Gastroesophageal sphincter (tissue), 4 donors: ENCODE results near the gene IGFL2. TPM values are rescaled to one million over a fixed set of nuclear protein-coding genes. Genes with fewer than 3 reads are reported as not detected.
A peak's percentile ranks its signal among the peaks of the same experiment; 100 is the strongest.

Experiments
- ATAC-seq: fragments of 150-250 bp; one replicate; pipeline ENCODE4 v1.9.1; 2016; ENCODE audit warnings: mild to moderate bottlenecking, moderate library complexity
- H3K27ac ChIP-seq, 4 donors: fragments of 200-600 bp; sonication (generic) in 3 of 4; 1 replicate in 3 of 4; 2 replicates in 1 of 4; pipeline ENCODE4 v1.5.1; 2016 to 2019
- H3K27me3 ChIP-seq: fragments of 200-600 bp; sonication (generic); one replicate; pipeline ENCODE4 v1.5.1; 2019
- H3K36me3 ChIP-seq, 2 donors: fragments of 200-600 bp; sonication (generic); one replicate each; pipeline ENCODE4 v1.5.1; 2019; ENCODE audit warnings: control low read depth in 1 of 2
- H3K4me1 ChIP-seq, 3 donors: fragments of 200-600 bp; sonication (generic); 1 replicate in 2 of 3; 2 replicates in 1 of 3; pipeline ENCODE4 v1.5.1; 2016 to 2019; ENCODE audit warnings: control low read depth in 2 of 3
- H3K4me3 ChIP-seq, 2 donors: fragments of 200-600 bp; sonication (generic); one replicate each; pipeline ENCODE4 v1.5.1; 2019; ENCODE audit warnings: mild to moderate bottlenecking in 1 of 2, moderate library complexity in 1 of 2
- H3K9me3 ChIP-seq, 3 donors: fragments of 200-600 bp; sonication (generic); one replicate each; pipeline ENCODE4 v1.5.1; 2017 to 2019; ENCODE audit warnings: control low read depth in 2 of 3
- EP300 ChIP-seq: sonication (generic); formaldehyde crosslinking; IDR thresholded peaks from one replicate; pipeline ENCODE4 v1.6.1; 2017; ENCODE audit warnings: antibody characterized with exemption, mild to moderate bottlenecking
- POLR2A ChIP-seq, 2 donors: fragments of 450-650 bp; IDR thresholded peaks; one replicate each; pipeline ENCODE4 v1.6.1; 2017; ENCODE audit warnings: antibody characterized with exemption in 2 of 2, mild to moderate bottlenecking in 2 of 2, moderate library complexity in 1 of 2
- POLR2AphosphoS5 ChIP-seq: sonication (generic); formaldehyde crosslinking; IDR thresholded peaks from one replicate; pipeline ENCODE4 v1.6.1; 2017; ENCODE audit warnings: antibody characterized with exemption
- WGBS, 2 donors: methylation state at CpG; one replicate each; pipeline ENCODE4 v1.1.5; 2018; ENCODE audit warnings: low coverage in 1 of 2; 5-methylcytosine and 5-hydroxymethylcytosine counted together
- total RNA-seq, 4 donors: library from RNA; depleted of rRNA; stranded (reverse); fragments of >200 nt; gene quantifications; one replicate each; pipeline ENCODE4 v1.1.0, GENCODE V29; 2016
- TF ChIP-seq, protein P1 (sequence below), 4 experiments: fragments of 200-600 bp in 2 of 4; fragments of 450-650 bp in 2 of 4; sonication (generic) in 1 of 4; IDR thresholded peaks; one replicate each; pipeline ENCODE4 v1.5.1; 2017 to 2019; ENCODE audit warnings: antibody characterized with exemption in 4 of 4, mild to moderate bottlenecking in 2 of 4, moderate library complexity in 2 of 4

IGFL2 gene
- total RNA-seq, 4 donors from 2014 or later, result not detected

DNA sequence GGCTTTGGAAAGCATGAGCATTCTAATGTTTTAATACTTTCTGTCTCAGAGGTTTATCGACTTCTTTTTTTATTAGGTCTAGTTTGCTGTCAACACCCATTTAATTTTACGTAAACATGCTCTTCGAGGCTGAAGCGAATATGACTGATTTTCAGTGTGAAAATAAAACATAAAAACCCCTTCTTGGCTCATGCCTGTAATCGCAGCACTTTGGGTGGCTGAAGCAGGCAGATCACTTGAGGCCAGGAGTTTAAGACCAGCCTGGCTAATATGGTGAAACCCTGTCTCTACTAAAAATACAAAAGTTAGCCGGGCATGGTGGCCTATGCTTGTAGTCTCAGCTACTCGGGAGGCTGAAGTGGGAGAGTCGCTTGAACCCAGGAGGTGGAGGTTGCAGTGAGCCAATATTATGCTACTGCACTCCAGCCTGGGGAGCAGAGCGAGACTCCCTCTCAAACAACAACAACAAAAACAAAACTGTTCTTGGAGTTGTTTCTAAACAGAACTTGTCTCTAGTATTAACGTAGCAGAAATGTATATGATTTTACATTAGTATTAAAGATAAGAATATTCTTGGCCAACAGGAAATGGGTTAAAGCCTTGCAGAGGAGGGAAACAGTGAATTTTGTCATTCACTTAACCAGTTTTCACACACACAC, 16.4 kb upstream of the IGFL2 start:
- Histone ChIP-seq H3K4me1 (peaks cover 0 to 18% (median 5%) of the 10 kb centered on the region in 3 donors), H3K27ac (peak overlapping the region in 1 of 4 donors; percentile 83), H3K36me3 (no peaks in the 10 kb centered on the region), H3K9me3 (no peaks in the 10 kb centered on the region), H3K27me3 (no peaks in the 10 kb centered on the region), H3K4me3 (no peak overlapping the region)
- TF ChIP-seq EP300 (no peak), POLR2AphosphoS5 (no peak)
- TF ChIP-seq, protein P1, sequence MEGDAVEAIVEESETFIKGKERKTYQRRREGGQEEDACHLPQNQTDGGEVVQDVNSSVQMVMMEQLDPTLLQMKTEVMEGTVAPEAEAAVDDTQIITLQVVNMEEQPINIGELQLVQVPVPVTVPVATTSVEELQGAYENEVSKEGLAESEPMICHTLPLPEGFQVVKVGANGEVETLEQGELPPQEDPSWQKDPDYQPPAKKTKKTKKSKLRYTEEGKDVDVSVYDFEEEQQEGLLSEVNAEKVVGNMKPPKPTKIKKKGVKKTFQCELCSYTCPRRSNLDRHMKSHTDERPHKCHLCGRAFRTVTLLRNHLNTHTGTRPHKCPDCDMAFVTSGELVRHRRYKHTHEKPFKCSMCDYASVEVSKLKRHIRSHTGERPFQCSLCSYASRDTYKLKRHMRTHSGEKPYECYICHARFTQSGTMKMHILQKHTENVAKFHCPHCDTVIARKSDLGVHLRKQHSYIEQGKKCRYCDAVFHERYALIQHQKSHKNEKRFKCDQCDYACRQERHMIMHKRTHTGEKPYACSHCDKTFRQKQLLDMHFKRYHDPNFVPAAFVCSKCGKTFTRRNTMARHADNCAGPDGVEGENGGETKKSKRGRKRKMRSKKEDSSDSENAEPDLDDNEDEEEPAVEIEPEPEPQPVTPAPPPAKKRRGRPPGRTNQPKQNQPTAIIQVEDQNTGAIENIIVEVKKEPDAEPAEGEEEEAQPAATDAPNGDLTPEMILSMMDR (IDR thresholded peaks at IDR 0.05), result no peak
- 59 to 69% methylated on average over 4 to 9 of the region's 10 CpGs for WGBS, 2 donors
- ATAC-seq, result no peak

DNA sequence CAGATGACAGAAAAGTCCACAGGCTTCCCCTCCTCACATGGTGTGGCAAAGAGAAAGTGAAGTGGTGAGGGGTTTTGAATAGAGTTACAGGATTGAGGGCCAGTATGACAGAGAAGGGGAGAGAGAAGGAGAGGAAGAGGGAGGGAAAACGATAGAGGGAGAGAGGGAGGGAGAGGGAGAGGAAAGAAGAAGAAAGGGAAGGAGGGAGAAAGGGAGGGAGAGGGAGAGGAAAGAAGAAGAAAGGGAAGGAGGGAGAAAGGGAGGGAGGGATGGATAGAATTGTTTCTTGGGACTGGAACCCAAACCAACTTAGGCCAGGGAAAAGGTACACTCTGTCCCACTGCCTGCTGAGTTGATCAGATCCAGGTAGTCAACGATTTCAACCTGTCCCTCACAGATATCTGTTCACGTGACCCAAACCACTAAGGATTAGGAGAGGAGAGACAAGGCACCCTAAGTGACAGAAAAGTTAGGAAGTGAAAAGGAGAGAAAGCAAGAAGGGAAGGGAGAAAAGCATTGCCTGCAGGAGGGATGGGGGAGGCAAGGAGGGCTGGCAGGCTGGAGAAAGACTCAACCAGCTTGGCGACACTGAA, 15.4 kb upstream of the IGFL2 start:
- H3K9me3 ChIP-seq, result no peaks in the 10 kb centered on the region
- WGBS, 2 donors, result 77 to 87% methylated on average over 3 to 4 of the region's 4 CpGs
- ATAC-seq, result no peak
- no peaks in the 10 kb centered on the region for H3K36me3 ChIP-seq
- H3K27me3 ChIP-seq, result no peaks in the 10 kb centered on the region
- H3K27ac ChIP-seq, result peak overlapping the region in 3 of 4 donors; percentile 60 to 83 (median 77)
- TF ChIP-seq POLR2AphosphoS5 (no peak), EP300 (no peak), POLR2A (IDR thresholded peaks at IDR 0.05) (no peak)
- TF ChIP-seq, protein P1 (IDR thresholded peaks at IDR 0.05), result no peak
- peaks cover 0 to 18% (median 5%) of the 10 kb centered on the region in 3 donors for H3K4me1 ChIP-seq
- no peak overlapping the region for H3K4me3 ChIP-seq

DNA sequence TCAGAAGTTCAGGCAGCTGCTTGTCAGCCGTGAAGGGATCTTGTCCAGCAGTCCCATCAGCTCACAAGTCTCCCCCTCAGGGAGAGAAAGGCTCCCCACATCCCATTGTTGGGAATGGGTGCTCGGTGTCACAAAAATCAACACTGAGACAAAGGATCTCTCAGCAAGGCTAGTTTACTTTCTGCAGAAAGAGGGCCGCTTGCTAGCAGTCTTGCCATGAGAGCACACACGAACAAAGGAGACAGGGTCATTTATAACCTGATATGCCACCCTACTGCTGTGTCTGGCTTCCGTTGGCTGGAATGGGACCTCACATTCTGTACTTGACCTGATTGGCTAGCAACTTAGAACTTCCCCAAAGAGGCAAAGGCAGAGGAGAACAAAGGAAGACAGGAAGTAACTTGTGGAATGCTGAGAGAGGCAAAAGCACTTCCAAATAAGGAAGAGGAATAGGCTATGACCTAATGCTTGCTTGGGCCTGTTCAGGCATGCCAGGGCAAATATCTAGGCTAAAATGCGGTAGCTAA, 14.9 kb upstream of the IGFL2 start:
- Histone ChIP-seq H3K9me3 (no peaks in the 10 kb centered on the region), H3K4me3 (no peak overlapping the region), H3K4me1 (peaks cover 0 to 18% (median 5%) of the 10 kb centered on the region in 3 donors), H3K27me3 (no peaks in the 10 kb centered on the region), H3K36me3 (no peaks in the 10 kb centered on the region), H3K27ac (peak overlapping the region in 3 of 4 donors; percentile 60 to 83 (median 77))
- no peak for ATAC-seq
- no peak for TF ChIP-seq POLR2A (IDR thresholded peaks at IDR 0.05)
- no peak for TF ChIP-seq EP300
- TF ChIP-seq, protein P1 (IDR thresholded peaks at IDR 0.05), result no peak
- TF ChIP-seq POLR2AphosphoS5, result no peak
- 33 to 61% methylated on average over 3 of the region's 6 CpGs for WGBS, 2 donors

- Histone ChIP-seq H3K4me1 (peaks cover 0 to 18% (median 5%) of the 10 kb centered on the region in 3 donors), H3K4me3 (no peak overlapping the region), H3K9me3 (no peaks in the 10 kb centered on the region), H3K27ac (peak overlapping the region; percentile 39 to 83 (median 68)), H3K36me3 (no peaks in the 10 kb centered on the region), H3K27me3 (no peaks in the 10 kb centered on the region)
- no peak for ATAC-seq
- TF ChIP-seq POLR2AphosphoS5, result no peak
- TF ChIP-seq POLR2A (IDR thresholded peaks at IDR 0.05), result no peak
- TF ChIP-seq, protein P1 (IDR thresholded peaks at IDR 0.05), result no peak
- TF ChIP-seq EP300, result no peak
- WGBS, 2 donors, result 67% methylated on average over 1 of the region's 1 CpG; no CpG with 5 or more reads in 1 of the 2 donors
These were observed 14.2 kb upstream of the IGFL2 start for GRCh38 chr19:46133777-46134241.
